GM18499 (cell line): ENCODE data around the gene WDR70.
"Not testable (repeated sequence)": the region's sequence is repeated elsewhere in the genome, so short reads cannot be mapped to it uniquely, and the experiment has no call there.

Source experiments
- ATAC-seq: cut with Tn5 transposase; IDR thresholded peaks from one replicate; pipeline ENCODE4 v1.9.1; 2021; ENCODE audit warnings: moderate number of reproducible peaks; ENCODE audit not compliant: insufficient read depth, unreplicated experiment

WDR70 gene

GRCh38 chr5:37379100-37379628, at the start of gene WDR70:
WDR70 (plus strand) TSS chr5:37379318; CDS start chr5:37379368, 50 bp downstream.
- peak; percentile 86 for ATAC-seq

- not testable (repeated sequence) for ATAC-seq
Observed at GRCh38 chr5:37334754-37335153, 44.4 kb upstream of the WDR70 start.

- ATAC-seq, result not testable (repeated sequence)
Observed at GRCh38 chr5:37342741-37343140, 36.4 kb upstream of the WDR70 start.

- no peak for ATAC-seq
Observed at GRCh38 chr5:37355161-37355560, 24.0 kb upstream of the WDR70 start.

GRCh38 chr5:37370550-37370863, 8.6 kb upstream of the WDR70 start:
- ATAC-seq, result no peak

GRCh38 chr5:37370864-37371726, 8.0 kb upstream of the WDR70 start, which contains the start of gene NUP155:
NUP155 (minus strand) TSS chr5:37371106; CDS start chr5:37370977, 129 bp downstream.
- peak; percentile 71 for ATAC-seq

GRCh38 chr5:37375091-37375490, 4.0 kb upstream of the WDR70 start:
- no peak for ATAC-seq

GRCh38 chr5:37378066-37378465, 1.1 kb upstream of the WDR70 start:
- not testable (repeated sequence) for ATAC-seq

- ATAC-seq, result no peak
Observed at GRCh38 chr5:37391591-37391990, 12.5 kb downstream of the WDR70 start.

GRCh38 chr5:37396352-37396751, 17.2 kb downstream of the WDR70 start:
- ATAC-seq, result no peak

- no peak for ATAC-seq
Observed at GRCh38 chr5:37400501-37400900, 21.4 kb downstream of the WDR70 start.

GRCh38 chr5:37412515-37412914, 33.4 kb downstream of the WDR70 start:
- no peak for ATAC-seq

GRCh38 chr5:37415456-37415855, 36.3 kb downstream of the WDR70 start:
- ATAC-seq, result not testable (repeated sequence)

- no peak for ATAC-seq
Observed at GRCh38 chr5:37417347-37417746, 38.2 kb downstream of the WDR70 start.

GRCh38 chr5:37424441-37424840, 45.3 kb downstream of the WDR70 start:
- no peak for ATAC-seq

- ATAC-seq, result no peak
Observed at GRCh38 chr5:37428044-37428443, 48.9 kb downstream of the WDR70 start.

- ATAC-seq, result no peak
Observed at GRCh38 chr5:37435261-37435660, 56.1 kb downstream of the WDR70 start.

- peak; percentile 65 for ATAC-seq
Observed at GRCh38 chr5:37436146-37436934, 57.2 kb downstream of the WDR70 start.

GRCh38 chr5:37437711-37438110, 58.6 kb downstream of the WDR70 start:
- ATAC-seq, result no peak

GRCh38 chr5:37445783-37446182, 66.7 kb downstream of the WDR70 start:
- not testable (repeated sequence) for ATAC-seq

GRCh38 chr5:37448941-37449340, 69.8 kb downstream of the WDR70 start:
- ATAC-seq, result no peak
